Thyroid gland (tissue), 4 donors: ENCODE data around the gene DIRAS1.

ENCODE experiments used
- CTCF ChIP-seq, 6 experiments: fragments of 200-600 bp in 3 of 6; fragments of 450-650 bp in 3 of 6; sonication (generic) in 3 of 6; IDR thresholded peaks; one replicate each; pipeline ENCODE4 v1.5.1; 2016 to 2019; ENCODE audit warnings: antibody characterized with exemption in 6 of 6, mild to moderate bottlenecking in 2 of 6, inconsistent platforms in 1 of 6, moderate library complexity in 1 of 6
- POLR2A ChIP-seq, 2 donors: fragments of 450-650 bp; IDR thresholded peaks; one replicate each; pipeline ENCODE4 v1.6.1; 2017; ENCODE audit warnings: antibody characterized with exemption in 2 of 2, mild to moderate bottlenecking in 2 of 2, moderate library complexity in 1 of 2

- TF ChIP-seq POLR2A (IDR thresholded peaks at IDR 0.05) (no peak), CTCF (IDR thresholded peaks at IDR 0.05) (no peak)
These were observed 21.6 kb downstream of the DIRAS1 start for GRCh38 chr19:2699413-2700140.
